GM18907 (cell line): Measurements from ENCODE around the gene KIF26B.
"Not testable (repeated sequence)": the region's sequence is repeated elsewhere in the genome, so short reads cannot be mapped to it uniquely, and the experiment has no call there.

Experiments used
- ATAC-seq: cut with Tn5 transposase; IDR thresholded peaks from one replicate; pipeline ENCODE4 v1.9.1; 2021; ENCODE audit warnings: mild to moderate bottlenecking, moderate library complexity; ENCODE audit not compliant: unreplicated experiment

Gene KIF26B

DNA sequence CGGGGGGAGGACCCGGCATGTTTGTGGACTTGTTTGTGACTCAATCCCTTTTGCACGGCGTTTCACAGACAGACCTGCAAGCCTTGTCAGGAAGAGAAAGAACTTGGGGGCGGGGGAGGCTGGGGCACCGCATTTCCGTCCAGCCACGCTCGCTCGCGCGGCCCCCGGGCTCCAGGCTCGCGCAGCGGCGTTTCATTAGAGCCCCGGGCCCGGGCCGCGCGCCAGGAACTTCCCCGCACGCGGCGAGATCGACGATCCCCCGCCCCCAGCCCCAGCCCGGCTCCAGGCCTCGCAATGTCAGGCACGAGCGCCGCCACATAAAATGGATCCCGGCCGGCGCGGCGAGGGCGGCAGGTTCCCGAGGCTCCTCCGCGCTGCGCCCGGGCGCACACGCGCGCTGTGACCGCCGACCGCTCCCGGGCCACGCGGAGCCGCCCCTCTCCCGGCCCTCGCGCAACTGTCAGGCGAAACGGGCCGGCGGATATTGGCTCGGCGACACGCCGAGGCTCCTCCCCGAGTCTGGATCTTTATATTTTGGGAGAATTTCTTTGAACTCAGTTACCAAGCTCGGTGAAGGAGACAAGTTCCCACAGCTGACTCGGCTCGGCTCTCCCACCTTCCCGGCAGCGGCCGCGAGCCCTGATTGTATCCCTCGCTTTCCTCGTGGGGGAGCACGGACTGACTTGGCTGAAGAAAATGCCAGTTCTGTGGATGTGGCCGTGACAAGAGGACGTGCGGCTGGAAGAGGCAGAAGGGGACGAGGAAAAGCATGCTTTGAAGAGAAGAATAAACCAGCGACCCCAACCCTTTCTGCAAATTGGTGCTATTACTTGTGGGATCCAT is at the start of gene KIF26B:
Gene KIF26B (plus strand): TSS at position 557 of the 843 bp plus-strand sequence. CDS start 440 bp downstream, outside the sequence.
- ATAC-seq = no peak

DNA sequence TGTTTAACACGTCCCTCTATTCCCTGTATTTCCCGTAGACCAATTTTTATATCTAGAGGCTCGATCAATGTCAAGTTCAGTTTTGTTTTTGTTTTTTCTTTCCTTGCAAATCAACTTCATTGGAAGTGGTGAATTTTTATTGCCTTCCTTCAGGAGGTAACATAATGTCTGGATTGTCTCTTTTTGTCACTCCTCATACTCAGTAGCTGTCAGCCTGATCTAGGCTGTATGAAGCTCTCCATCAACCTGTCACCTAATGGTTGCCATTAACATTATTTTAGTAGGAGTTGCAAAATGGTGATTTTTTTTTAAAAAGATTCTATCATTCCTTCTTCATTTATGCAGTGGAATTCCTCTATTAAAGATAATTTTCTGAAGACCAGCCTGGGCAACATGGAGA is 49.7 kb upstream of the KIF26B start:
- no peak for ATAC-seq

DNA sequence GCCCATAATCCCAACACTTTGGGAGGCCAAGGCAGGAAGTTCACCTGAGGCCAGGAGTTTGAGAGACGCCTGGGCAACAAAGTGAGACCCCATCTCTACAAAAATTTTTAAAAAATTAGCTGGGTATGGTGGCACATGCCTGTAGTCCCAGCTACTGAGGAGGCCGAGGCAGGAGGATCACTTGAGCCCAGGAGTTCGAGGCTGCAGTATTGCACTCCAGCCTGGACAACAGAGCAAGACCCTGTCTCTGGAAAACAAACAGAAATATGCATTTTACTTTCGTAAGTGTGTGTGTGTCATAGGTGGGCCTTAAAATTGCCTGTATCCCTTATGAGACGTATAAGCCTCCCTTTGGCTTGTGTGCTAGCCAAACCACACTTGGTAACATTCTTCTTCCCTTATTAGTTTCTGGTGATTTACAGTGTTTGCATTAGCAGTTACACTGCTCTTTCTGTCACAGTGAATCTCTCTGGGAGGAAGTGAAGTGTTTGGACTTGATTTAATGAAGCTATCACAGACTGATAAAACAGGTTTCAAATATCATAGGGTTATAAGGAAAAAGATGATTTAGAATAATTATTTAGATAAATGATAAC is 48.9 kb upstream of the KIF26B start:
- no peak for ATAC-seq

DNA sequence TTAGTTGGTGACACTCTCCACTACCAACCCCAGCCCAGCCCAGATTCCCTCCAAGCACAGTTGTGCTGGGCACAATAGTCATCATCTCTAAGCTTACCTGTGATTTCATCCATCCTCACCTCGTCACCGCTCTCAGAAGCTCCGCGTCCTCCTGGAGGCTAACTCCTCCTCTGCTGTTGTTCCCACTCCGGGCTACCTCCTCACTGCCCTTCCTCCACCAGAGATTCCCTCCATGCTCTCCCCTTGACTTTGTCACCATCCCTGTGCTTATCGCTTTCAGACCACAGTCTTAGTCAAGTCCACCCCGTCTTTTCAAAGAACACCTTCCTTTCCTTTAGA is 47.0 kb upstream of the KIF26B start:
- ATAC-seq = no peak

DNA sequence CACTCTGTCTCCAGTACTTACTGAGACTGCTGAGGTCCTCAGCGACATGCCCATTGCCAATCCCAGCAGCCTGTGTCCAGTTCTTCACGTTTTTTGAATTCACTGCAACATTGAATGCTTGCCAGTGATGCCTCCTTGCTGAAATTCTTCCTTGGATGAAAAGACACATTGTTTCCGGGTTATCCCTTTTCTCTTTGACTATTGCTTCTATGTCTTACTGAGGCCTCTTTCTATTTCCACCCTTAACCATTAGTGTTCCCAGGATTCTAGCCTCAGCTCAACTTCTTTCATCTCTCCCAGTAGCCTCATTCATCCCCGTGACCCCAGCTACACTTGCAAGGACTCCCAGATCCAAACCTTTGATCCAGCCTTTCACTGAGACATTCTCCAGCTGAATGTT is 46.5 kb upstream of the KIF26B start:
- no peak for ATAC-seq

DNA sequence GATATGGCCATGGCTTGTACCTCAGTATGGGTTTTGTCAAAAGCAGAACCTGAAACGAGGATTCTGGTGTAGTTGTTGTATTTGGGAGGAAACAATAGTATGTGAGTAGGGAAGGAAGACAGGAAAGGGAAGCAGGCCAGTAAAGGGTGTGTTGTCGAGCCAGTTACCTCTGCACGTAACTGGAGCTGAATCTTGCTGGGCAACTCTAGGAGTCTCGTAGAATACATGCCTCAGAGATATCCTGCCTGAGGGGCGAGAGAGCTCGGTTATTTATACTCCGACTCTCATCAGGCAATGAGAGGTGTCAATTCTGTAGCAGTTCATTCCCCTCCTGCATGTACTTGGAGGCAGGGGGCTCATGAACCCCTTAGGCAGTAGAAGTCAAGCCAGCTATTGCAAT is 45.9 kb upstream of the KIF26B start:
- no peak for ATAC-seq

DNA sequence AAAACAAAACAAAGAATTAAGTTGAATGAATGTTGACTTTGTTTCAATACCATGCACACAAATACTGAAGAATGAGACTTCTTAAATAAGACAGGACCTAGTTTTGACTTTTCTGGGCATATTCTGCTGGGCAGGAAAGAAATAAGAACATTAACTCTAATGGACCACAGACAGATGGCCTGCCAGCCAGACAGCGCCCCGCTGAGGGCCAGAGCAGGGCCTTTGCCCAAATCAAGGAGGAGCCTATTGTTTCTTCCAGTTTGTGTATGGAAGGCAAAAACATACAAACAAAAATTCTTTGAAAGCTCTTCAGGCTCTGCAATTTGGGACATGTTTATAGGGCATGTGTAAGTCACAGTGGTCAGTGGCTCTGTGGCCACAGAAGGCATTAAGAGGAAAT is 44.4 kb upstream of the KIF26B start:
- ATAC-seq = no peak

DNA sequence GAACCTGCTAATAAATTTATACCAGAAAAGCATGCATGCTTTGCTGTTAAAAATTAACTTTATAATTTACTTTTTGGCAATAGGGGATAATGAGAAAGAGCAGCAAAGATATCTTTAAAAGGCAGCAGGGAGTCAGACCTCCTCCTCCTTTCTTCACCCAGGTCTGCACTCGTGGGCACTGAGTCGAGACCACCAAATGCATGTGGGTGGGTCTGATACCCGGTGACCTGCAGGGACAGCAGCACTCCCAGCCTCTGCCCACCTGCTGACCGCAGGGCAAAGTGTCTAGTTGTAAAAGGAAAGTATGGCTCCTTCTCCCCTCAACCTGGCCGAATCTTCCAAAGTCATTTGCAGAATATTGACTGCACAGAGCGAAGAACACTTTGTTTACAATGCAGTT is 43.7 kb upstream of the KIF26B start:
- ATAC-seq = no peak

DNA sequence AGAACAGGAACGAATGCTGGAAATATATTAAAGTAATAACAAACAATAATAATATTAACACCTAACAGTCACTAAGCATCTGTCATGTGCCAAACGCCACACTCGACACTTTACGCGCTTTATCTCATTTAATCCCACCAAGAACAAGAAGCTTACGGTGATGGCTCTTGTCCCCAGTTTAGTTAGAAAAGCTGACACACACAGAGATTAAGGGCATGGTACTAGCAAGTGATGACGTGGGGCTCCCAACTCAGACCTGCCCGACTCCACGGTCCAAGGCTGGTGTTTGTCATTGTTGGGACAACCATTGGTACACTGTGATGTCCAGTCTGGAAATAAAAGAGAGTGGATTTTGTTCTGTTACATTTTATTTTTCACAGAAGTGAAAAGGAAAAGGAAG is 41.1 kb upstream of the KIF26B start:
- no peak for ATAC-seq

DNA sequence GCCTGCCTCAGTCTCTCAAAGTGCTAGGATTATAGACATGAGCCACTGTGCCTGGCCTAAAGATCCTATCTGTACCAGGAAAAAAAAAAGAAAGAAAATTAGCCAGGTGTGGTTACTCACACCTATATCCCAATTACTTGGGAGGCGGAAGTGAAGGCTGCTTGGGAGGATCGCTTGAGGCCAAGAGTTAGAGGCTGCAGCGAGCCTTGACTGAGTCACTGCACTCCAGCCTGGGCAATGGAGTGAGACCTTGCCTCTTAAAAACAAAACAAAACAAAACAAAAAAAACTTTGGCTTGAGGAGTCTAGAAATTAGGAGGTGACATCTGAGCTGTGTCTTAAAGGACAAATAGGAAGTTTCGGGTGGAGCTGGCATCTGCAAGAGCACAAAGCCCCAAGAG is 38.7 kb upstream of the KIF26B start:
- no peak for ATAC-seq

DNA sequence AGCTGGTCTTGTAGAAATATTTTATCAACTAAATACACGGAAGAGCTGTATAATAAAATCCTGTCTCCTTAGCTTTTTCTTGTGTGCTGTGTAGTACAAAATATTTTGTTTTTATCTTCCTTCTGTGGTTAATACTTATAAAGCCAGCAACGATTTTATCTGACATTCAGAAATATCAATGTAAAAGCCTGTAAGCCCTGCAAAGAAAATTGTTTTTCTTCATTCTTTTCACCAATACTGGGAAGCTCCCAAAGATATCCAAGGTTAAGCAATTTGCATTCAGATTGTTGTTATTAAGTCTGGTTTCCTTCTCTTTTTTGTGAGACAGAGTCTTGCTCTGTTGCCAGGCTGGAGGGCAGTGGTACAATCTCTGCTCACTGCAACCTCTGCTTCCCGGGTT is 38.0 kb upstream of the KIF26B start:
- no peak for ATAC-seq

DNA sequence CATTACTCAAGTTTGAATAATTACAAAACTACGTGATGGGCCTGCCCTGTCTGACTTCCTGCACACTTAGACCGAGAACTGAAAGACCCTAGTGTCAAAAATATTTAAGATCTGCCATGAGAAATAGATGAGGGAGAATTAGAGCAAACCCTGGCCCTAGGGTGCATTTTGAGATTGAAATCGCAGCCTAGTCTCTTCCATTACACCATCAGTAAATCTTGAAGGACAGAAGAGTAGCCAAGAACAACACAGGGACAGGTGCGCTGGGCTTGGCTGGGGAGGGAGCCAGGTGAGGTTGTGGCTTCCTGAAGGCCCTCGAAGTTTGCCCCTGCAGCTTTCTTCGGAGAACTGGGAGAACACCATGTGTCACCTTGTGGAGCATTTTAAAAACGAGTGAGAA is 36.7 kb upstream of the KIF26B start:
- ATAC-seq = no peak

DNA sequence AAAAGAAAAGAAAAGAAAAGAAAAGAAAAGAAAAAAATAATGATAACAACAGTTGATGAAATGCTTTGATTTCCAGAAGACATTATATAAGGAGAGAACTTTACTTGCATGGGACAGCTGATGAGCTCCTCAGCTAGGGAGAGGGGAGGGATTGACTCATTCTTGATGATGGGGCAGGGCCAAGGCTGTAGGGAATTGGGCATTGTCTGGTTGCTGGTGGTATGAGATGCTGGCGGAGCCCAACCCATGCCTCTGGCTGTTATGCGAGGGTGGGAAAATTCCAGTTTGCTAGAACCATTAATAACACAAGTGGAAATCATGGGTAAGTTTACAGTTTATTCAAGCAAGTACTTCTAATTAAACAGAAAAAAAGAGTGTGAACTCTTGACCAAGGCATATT is 36.0 kb upstream of the KIF26B start:
- ATAC-seq = no peak

DNA sequence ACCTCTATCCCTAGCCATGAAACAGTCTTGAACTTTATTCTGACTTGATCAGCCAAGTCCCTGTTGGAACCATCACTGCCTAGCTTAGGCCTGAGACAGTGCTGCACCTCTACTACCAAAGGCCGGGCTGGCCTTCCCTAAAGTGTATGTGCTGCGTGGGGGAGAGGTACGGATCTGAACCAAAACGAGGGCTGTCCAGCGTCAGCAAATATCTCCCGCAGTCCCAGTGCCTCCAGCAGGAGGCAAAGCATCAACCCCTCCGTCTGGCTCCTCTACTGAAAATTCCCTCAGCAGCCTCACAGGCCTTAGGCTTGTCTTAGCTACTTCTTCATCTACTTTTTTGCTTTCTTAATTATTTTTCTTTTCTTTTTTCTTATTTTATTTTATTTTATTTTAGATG is 33.3 kb upstream of the KIF26B start:
- ATAC-seq = no peak

DNA sequence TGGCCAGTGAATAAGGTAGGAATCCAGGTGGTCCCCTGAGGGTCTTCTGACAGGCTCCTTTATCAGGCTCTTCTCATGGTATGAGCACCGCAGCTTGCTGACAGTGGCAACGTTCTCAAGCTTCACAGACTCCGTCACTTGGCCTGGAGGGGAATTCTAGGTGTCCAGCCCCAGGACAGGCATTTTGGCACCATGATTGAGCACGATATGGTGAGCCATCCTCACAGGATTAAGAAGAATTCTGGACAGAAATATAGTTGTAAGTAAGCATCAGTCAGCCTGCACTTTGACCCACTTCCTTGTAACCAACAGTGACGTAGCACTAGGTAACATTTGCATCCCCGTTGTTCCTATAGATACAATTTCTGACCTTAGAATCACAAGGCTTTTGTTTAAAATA is 30.5 kb upstream of the KIF26B start:
- no peak for ATAC-seq

DNA sequence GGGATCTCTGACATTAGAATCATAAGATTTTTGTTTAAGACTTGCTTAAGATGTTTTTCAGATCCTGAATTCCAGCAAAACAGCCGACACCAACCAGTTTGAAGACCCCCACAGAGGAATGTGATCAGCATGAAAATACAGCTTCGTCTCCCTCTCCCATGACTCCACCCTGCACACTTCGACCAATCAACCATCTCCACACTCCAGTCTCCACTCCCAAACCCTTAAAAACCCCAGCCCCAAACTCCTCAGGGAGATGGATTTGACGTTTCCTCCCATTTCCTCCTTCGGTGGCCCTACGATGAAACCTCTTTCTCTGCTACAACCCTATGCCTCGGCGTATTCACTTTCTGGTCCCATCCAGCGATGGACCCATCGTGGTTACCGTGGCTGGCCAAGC is 30.1 kb upstream of the KIF26B start:
- ATAC-seq = no peak

DNA sequence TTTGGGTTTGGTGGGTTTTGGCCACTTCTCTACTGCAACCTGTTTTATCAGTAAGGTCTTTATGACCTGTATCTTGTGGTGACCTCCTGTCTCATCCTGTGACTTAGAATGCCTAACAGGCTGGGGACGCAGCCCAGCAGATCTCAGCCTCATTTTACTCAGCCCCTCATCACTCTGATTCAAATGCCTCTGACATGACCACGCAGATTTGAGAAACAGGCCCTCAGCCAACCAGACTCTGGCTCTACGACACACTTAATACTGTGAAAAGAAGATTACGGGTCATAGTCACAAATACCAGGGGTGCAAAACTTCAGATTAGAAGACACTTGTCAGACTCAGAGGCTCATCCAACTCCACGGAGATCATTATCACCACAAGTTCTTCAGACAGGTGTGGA is 28.3 kb upstream of the KIF26B start:
- ATAC-seq = no peak

DNA sequence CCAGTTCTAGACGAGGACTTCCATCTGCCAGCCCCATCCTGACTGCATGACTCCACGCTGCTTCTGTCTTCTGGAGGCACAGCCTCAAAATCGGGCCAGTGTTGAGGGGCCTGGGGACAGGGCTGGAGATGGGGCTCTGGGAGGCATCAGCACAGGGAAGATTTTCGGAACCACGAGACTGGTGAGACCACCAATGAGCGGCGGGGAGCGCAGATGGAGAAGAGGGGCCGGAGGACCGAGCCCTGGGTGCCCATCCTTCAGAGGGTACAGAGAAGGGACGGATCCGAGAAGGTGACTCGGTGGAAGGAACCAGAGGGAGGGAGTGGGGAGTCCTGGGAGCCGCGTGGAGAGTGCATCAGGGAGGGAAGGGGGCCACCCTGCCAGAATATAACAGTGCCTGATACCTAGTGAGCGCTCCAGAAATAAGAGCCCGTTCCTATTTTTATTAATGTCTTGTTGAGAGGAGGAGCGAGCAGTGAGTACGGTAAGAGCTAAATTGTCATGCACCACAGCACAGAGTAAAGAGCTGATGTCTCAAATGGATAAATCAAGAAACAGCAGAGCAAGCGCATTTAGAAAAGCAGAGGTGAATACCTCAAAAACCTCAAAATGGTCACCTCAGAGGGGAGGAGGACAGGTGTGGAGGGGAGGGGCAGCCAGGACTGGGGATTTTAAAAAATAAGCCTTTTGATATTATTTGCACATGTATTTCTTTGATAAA is 26.2 kb upstream of the KIF26B start:
- no peak for ATAC-seq

DNA sequence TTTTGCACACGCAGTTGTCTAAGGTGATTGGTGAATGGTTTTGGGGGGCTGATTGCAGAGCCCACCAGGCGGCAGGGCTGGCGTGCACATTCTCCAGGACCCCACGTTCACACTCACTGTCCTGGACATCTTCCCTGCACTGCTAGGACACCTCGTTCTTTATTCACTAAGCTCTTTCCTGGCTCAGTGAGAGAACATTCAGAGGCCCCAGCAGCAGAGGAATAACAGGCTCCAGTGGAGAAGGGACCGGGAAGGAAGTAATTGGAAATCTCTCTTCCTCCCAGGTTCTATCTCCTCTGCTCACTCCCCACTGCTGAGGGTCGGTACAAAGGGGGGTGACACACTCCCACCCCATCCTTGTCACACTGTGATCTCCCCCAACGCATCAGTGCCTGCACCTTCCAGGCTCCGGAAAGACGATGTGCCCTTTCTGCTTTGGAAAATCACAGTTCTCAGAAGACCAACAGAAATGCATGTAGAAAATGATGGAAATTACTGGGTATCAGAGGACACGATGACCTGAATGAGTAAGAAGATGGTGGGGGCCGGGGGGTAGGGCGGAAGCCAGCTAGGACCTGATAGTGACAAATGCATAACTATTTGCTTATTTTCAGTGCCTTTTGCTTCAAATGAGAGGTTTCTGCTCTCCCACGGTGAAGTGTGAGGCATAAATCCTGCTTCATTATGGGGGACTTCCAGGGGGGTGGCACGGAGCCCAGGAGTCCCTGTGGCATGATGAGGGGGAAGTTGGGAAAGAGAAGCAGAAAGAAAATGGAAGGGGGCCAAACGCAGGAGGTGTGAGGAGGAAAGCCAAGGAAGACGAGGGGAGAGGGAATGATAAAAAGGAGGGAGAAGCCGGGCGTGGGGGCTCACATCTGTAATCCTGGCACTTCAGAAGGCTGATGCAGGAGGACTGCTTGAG is 25.2 kb upstream of the KIF26B start:
- no peak for ATAC-seq

DNA sequence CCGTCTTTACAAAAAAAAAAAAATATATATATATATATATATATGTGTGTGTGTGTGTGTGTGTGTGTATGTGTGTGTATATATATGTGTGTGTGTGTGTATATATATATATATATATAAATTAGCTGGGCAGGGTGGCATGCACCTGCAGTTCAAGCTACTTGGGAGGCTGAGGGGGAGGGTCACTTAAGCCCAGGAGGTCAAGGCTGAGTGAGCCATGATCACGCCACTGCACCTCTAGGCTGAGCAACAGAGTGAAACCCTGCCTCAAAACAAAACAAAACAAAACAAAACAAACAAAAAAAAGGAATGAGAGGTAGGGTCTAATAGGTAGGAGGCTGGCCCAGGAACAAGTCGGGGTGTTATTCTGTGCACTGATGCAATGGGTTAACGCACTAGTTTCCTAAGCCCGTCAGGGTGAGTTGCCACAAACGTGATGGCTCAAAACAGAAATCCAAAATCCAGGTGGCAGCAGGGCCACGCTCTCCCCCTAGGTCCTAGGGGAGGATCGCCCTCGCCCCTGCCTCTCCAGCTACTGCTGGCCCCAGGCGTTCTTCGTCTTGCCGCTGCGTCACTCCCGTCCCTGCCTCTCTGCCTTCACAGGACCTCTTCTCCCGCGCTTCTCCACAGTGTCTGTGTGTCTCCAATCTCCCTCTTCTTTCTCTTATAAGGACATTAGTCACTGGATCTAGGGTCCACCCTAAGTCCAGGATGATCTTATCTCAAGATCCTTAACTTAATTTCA is 24.3 kb upstream of the KIF26B start:
- not testable (repeated sequence) for ATAC-seq
